ENCODE results near the gene KRTAP4-16. TPM values are rescaled to one million over a fixed set of nuclear protein-coding genes. Genes with fewer than 3 reads are reported as not detected.

The KRTAP4-16 gene
- total RNA-seq, 1 donor from 2014 or later = not detected

DNA sequence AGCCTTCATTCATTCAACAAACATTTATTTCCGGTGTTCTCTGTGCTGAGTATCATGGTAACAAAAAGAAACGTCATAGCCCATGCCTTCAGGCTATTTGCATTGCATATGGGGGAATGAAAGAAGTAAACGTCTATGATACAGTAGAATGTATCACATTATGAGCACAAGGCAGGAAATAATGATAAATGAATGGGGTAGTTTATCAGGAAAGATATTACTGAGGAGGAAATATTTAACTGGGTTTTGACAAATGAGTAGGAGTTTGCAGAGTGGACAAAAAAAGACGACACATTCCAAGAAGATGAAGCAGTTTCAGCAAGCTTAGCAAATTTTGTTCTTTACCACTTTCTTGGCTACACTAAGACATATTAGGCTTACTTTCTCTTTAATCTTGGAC is 19.4 kb downstream of the KRTAP4-16 start:
- no peaks in the 10 kb centered on the region for H3K27me3 Mint-ChIP-seq (ENCODE audit: insufficient read depth, low read depth)
- Histone ChIP-seq H2AFZ (replicated peaks) (no peak overlapping the region), H3F3A (ENCODE audit: low read depth) (no peaks in the 10 kb centered on the region), H3K36me3 (no peaks in the 10 kb centered on the region), H3K4me2 (no peak overlapping the region), H4K20me1 (ENCODE audit: low read depth) (no peaks in the 10 kb centered on the region), H3K27me3 (no peaks in the 10 kb centered on the region), H3K4me1 (no peaks in the 10 kb centered on the region), H3K79me2 (ENCODE audit: low read depth) (no peaks in the 10 kb centered on the region), H3K9me3 (ENCODE audit: low read depth) (no peaks in the 10 kb centered on the region), H3K4me3 (no peak overlapping the region), H3K27ac (no peak overlapping the region), H3K9ac (no peak overlapping the region)
- H3K9me3 Mint-ChIP-seq = no peaks in the 10 kb centered on the region
- peaks cover 2% of the 10 kb centered on the region for H3K4me1 Mint-ChIP-seq
- no peak overlapping the region for H3K4me3 Mint-ChIP-seq
- TF ChIP-seq EZH2phosphoT487 (IDR thresholded peaks at IDR 0.05) = no peak
- DNase-seq (ENCODE audit: low spot score) = no peak
- H3K27ac Mint-ChIP-seq = no peak overlapping the region
- H3K36me3 Mint-ChIP-seq = no peaks in the 10 kb centered on the region

DNA sequence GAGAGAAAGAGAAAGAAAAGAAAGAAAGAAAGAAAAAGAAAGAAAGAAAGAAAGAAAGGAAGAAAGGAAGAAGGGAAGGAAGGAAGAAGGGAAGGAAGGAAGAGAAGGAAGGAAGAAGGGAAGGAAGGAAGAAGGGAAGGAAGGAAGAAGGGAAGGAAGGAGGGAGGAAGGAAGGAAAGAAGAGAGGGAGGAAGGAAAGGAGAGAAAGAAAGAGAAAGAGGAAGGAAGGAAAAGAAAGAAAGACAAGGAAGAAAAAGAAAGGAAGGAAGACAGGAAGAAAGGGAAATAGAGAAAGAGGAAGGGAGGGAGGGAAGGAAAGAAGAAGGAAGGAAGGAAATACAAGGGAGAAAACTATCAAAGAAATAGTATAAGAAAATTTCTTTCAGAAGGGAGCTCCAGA is 25.2 kb downstream of the KRTAP4-16 start:
- H2AFZ ChIP-seq (replicated peaks) = no peak overlapping the region
- no peaks in the 10 kb centered on the region for H3K9me3 ChIP-seq (ENCODE audit: low read depth)
- H3K27me3 Mint-ChIP-seq (ENCODE audit: insufficient read depth, low read depth) = no peaks in the 10 kb centered on the region
- no peak overlapping the region for H3K4me3 ChIP-seq
- no peak overlapping the region for H3K9ac ChIP-seq
- H3K27ac ChIP-seq = no peak overlapping the region
- H3K79me2 ChIP-seq (ENCODE audit: low read depth) = no peaks in the 10 kb centered on the region
- DNase-seq (ENCODE audit: low spot score) = no peak
- no peak overlapping the region for H3K27ac Mint-ChIP-seq
- no peaks in the 10 kb centered on the region for H3K36me3 Mint-ChIP-seq
- H3F3A ChIP-seq (ENCODE audit: low read depth) = no peaks in the 10 kb centered on the region
- H3K4me3 Mint-ChIP-seq = no peak overlapping the region
- H3K4me2 ChIP-seq = no peak overlapping the region
- H3K36me3 ChIP-seq = no peaks in the 10 kb centered on the region
- no peak for TF ChIP-seq EZH2 (IDR thresholded peaks at IDR 0.05)
- TF ChIP-seq EZH2phosphoT487 (IDR thresholded peaks at IDR 0.05) = no peak
- TF ChIP-seq, protein P1, sequence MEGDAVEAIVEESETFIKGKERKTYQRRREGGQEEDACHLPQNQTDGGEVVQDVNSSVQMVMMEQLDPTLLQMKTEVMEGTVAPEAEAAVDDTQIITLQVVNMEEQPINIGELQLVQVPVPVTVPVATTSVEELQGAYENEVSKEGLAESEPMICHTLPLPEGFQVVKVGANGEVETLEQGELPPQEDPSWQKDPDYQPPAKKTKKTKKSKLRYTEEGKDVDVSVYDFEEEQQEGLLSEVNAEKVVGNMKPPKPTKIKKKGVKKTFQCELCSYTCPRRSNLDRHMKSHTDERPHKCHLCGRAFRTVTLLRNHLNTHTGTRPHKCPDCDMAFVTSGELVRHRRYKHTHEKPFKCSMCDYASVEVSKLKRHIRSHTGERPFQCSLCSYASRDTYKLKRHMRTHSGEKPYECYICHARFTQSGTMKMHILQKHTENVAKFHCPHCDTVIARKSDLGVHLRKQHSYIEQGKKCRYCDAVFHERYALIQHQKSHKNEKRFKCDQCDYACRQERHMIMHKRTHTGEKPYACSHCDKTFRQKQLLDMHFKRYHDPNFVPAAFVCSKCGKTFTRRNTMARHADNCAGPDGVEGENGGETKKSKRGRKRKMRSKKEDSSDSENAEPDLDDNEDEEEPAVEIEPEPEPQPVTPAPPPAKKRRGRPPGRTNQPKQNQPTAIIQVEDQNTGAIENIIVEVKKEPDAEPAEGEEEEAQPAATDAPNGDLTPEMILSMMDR (IDR thresholded peaks at IDR 0.05) = no peak
- no peaks in the 10 kb centered on the region for H3K4me1 Mint-ChIP-seq
- no peaks in the 10 kb centered on the region for H3K27me3 ChIP-seq
- no peaks in the 10 kb centered on the region for H3K4me1 ChIP-seq
- no peaks in the 10 kb centered on the region for H3K9me3 Mint-ChIP-seq
- no peaks in the 10 kb centered on the region for H4K20me1 ChIP-seq (ENCODE audit: low read depth)

DNA sequence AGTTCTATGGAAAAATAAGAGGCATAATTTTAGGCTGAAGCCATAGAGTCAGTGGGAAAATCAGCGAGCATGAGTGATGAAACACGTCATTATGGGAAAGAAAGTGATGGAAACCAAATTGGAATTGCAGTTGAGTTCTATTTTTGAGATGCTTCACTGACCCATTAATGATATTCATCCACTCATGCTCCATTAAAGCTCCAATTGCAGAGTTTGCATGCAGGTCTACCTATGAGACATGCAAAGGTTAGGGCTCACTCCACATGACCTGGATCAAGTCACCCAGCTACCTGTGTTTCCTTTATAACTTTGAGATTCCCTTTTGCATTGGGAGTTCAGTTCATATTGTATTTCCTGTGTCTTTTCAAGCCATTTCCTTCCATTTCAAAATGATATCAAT is 28.3 kb downstream of the KRTAP4-16 start:
- Histone ChIP-seq H3K9me3 (ENCODE audit: low read depth) (no peaks in the 10 kb centered on the region), H3K9ac (no peak overlapping the region), H3K27ac (no peak overlapping the region), H3K79me2 (ENCODE audit: low read depth) (no peaks in the 10 kb centered on the region), H3F3A (ENCODE audit: low read depth) (no peaks in the 10 kb centered on the region), H3K4me1 (no peaks in the 10 kb centered on the region), H3K36me3 (no peaks in the 10 kb centered on the region), H4K20me1 (ENCODE audit: low read depth) (no peaks in the 10 kb centered on the region), H3K27me3 (no peaks in the 10 kb centered on the region), H3K4me3 (no peak overlapping the region), H3K4me2 (no peak overlapping the region), H2AFZ (replicated peaks) (no peak overlapping the region)
- H3K27me3 Mint-ChIP-seq (ENCODE audit: insufficient read depth, low read depth) = no peaks in the 10 kb centered on the region
- TF ChIP-seq EZH2 (IDR thresholded peaks at IDR 0.05) (no peak), EZH2phosphoT487 (IDR thresholded peaks at IDR 0.05) (no peak)
- no peak overlapping the region for H3K27ac Mint-ChIP-seq
- DNase-seq (ENCODE audit: low spot score) = no peak
- no peak overlapping the region for H3K4me3 Mint-ChIP-seq
- no peaks in the 10 kb centered on the region for H3K4me1 Mint-ChIP-seq
- no peaks in the 10 kb centered on the region for H3K36me3 Mint-ChIP-seq
- no peaks in the 10 kb centered on the region for H3K9me3 Mint-ChIP-seq

DNA sequence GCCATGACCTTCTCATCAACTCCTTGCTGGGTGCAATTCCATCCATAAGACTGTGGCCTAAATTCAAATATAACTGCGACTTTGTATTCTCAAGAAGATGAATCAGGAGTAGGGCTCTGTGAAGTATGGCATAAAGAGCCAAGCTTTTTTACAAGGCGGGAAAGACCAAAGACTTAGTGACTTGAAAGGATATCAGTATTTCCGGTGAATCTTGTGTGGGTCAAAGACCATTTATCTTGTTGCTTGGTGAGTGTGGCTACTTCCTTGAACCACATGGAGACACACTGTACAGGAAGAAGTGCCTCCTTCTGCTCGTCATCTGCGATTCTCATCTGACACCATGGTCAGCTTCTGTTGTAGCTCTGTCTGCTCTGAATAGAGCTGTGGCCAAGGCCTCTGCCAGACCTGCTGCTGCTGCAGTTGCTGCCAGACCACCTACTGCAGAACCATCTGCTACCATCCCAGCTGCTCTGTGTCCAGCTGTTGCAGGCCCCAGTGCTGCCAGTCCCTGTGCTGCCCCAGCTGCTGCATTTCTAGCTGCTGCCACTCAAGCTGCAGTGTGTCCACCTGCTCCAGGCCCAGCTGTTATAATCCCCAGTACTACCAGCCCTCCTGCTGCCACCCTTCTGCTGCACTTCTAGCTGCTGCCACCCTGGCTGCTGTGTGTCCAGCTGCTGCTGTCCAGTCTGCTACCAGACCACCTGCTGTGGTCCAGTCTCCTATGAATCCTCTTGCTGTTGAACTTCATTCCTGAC is 30.2 kb downstream of the KRTAP4-16 start:
- H3K4me1 Mint-ChIP-seq = no peaks in the 10 kb centered on the region
- no peak overlapping the region for H3K27ac Mint-ChIP-seq
- Histone ChIP-seq H2AFZ (replicated peaks) (no peak overlapping the region), H3K36me3 (no peaks in the 10 kb centered on the region), H3K27ac (no peak overlapping the region), H4K20me1 (ENCODE audit: low read depth) (no peaks in the 10 kb centered on the region), H3K4me2 (no peak overlapping the region), H3K4me3 (no peak overlapping the region), H3K9me3 (ENCODE audit: low read depth) (no peaks in the 10 kb centered on the region), H3F3A (ENCODE audit: low read depth) (no peaks in the 10 kb centered on the region), H3K79me2 (ENCODE audit: low read depth) (no peaks in the 10 kb centered on the region), H3K27me3 (no peaks in the 10 kb centered on the region), H3K9ac (no peak overlapping the region), H3K4me1 (no peaks in the 10 kb centered on the region)
- no peaks in the 10 kb centered on the region for H3K9me3 Mint-ChIP-seq
- no peaks in the 10 kb centered on the region for H3K36me3 Mint-ChIP-seq
- DNase-seq (ENCODE audit: low spot score) = no peak
- TF ChIP-seq, protein P1 (IDR thresholded peaks at IDR 0.05) = no peak
- TF ChIP-seq EZH2 (IDR thresholded peaks at IDR 0.05) = no peak
- TF ChIP-seq EZH2phosphoT487 (IDR thresholded peaks at IDR 0.05) = no peak
- H3K4me3 Mint-ChIP-seq = no peak overlapping the region
- H3K27me3 Mint-ChIP-seq (ENCODE audit: insufficient read depth, low read depth) = no peaks in the 10 kb centered on the region
